SK-N-SH treated with all-trans-retinoic acid at 6 μM for 48 hours (cell line): ENCODE measurements around the gene PRMT7.
A peak's percentile ranks its signal among the peaks of the same experiment; 100 is the strongest.

Source experiments
- ATAC-seq: fragments of 200-7000 bp; cut with Tn5 transposase; 3 replicates; pipeline ENCODE4 v1.9.1; 2020; ENCODE audit warnings: mild to moderate bottlenecking, moderate library complexity
- ARNTL ChIP-seq: fragments of 450-650 bp; formaldehyde crosslinking; IDR thresholded peaks from 2 replicates; pipeline ENCODE4 v1.5.0; 2020; ENCODE audit warnings: low read depth, mild to moderate bottlenecking, moderate library complexity, borderline replicate concordance
- BACH2 ChIP-seq: fragments of 250-450 bp; sonication (Bioruptor Pico); IDR thresholded peaks from 2 replicates; pipeline ENCODE4 v1.9.0; 2021; ENCODE audit warnings: mild to moderate bottlenecking, borderline replicate concordance
- CREB5 ChIP-seq: fragments of 250-450 bp; sonication (Bioruptor Pico); IDR thresholded peaks from 2 replicates; pipeline ENCODE4 v1.5.1; 2020; ENCODE audit warnings: low read depth, mild to moderate bottlenecking, moderate library complexity
- CSDC2 ChIP-seq: fragments of 250-450 bp; sonication (Bioruptor Pico); IDR thresholded peaks from 2 replicates; pipeline ENCODE4 v1.5.0; 2020; ENCODE audit warnings: mild to moderate bottlenecking, moderate library complexity
- CSRNP3 ChIP-seq: fragments of 250-450 bp; sonication (Bioruptor Pico); IDR thresholded peaks from 2 replicates; pipeline ENCODE4 v1.5.1; 2021; ENCODE audit warnings: mild to moderate bottlenecking, moderate library complexity
- ESRRG ChIP-seq: fragments of 250-450 bp; sonication (Bioruptor Pico); IDR thresholded peaks from 2 replicates; pipeline ENCODE4 v1.6.1; 2021; ENCODE audit warnings: mild to moderate bottlenecking
- GLIS3 ChIP-seq: fragments of 250-450 bp; sonication (Bioruptor Pico); IDR thresholded peaks from 2 replicates; pipeline ENCODE4 v1.5.0; 2020; ENCODE audit warnings: mild to moderate bottlenecking, moderate library complexity
- ISL1 ChIP-seq: fragments of 250-450 bp; sonication (Bioruptor Pico); IDR thresholded peaks from 2 replicates; pipeline ENCODE4 v2.1.2; 2022; ENCODE audit warnings: mild to moderate bottlenecking, moderate library complexity
- PATZ1 ChIP-seq: fragments of 250-450 bp; sonication (Bioruptor Pico); IDR thresholded peaks from 2 replicates; pipeline ENCODE4 v1.8.0; 2020; ENCODE audit warnings: mild to moderate bottlenecking, moderate library complexity, borderline replicate concordance
- POU6F1 ChIP-seq: fragments of 250-450 bp; sonication (Bioruptor Pico); IDR thresholded peaks from 2 replicates; pipeline ENCODE4 v1.8.0; 2021; ENCODE audit warnings: low read depth, mild to moderate bottlenecking, moderate library complexity, borderline replicate concordance
- PPARA ChIP-seq: fragments of 250-450 bp; sonication (Bioruptor Pico); IDR thresholded peaks from 2 replicates; pipeline ENCODE4 v1.5.0; 2020; ENCODE audit warnings: mild to moderate bottlenecking, borderline replicate concordance
- SNAI2 ChIP-seq: fragments of 250-450 bp; sonication (Bioruptor Pico); IDR thresholded peaks from 2 replicates; pipeline ENCODE4 v1.5.0; 2020; ENCODE audit warnings: mild to moderate bottlenecking, moderate library complexity
- TCF4 ChIP-seq: fragments of 250-450 bp; sonication (Bioruptor Pico); IDR thresholded peaks from 2 replicates; pipeline ENCODE4 v1.8.0; 2021; ENCODE audit warnings: mild to moderate bottlenecking, moderate library complexity, borderline replicate concordance
- TOX ChIP-seq: fragments of 250-450 bp; sonication (Bioruptor Pico); IDR thresholded peaks from 2 replicates; pipeline ENCODE4 v1.8.0; 2021; ENCODE audit warnings: mild to moderate bottlenecking, moderate library complexity, borderline replicate concordance
- TSHZ2 ChIP-seq: fragments of 250-450 bp; sonication (Bioruptor Pico); IDR thresholded peaks from 2 replicates; pipeline ENCODE4 v1.5.0; 2020; ENCODE audit warnings: mild to moderate bottlenecking, moderate library complexity
- ZC3H10 ChIP-seq: fragments of 250-450 bp; sonication (Bioruptor Pico); IDR thresholded peaks from 2 replicates; pipeline ENCODE4 v1.5.1; 2021; ENCODE audit warnings: mild to moderate bottlenecking, moderate library complexity
- ZFP3 ChIP-seq: fragments of 250-450 bp; sonication (Bioruptor Pico); IDR thresholded peaks from 2 replicates; pipeline ENCODE4 v1.5.0; 2020; ENCODE audit warnings: mild to moderate bottlenecking, moderate library complexity
- ZFP30 ChIP-seq: fragments of 450-650 bp; formaldehyde crosslinking; IDR thresholded peaks from 2 replicates; pipeline ENCODE4 v1.5.0; 2022; ENCODE audit warnings: mild to moderate bottlenecking, moderate library complexity
- ZNF565 ChIP-seq: fragments of 450-650 bp; formaldehyde crosslinking; conservative IDR thresholded peaks from 2 replicates; pipeline ENCODE4 v1.5.0; 2020; ENCODE audit warnings: low read depth, mild to moderate bottlenecking, moderate library complexity
- ZNF70 ChIP-seq: fragments of 450-650 bp; formaldehyde crosslinking; IDR thresholded peaks from 2 replicates; pipeline ENCODE4 v1.5.0; 2020; ENCODE audit warnings: mild to moderate bottlenecking, moderate library complexity

The PRMT7 gene

GRCh38 chr16:68396481-68396880 is 85.7 kb downstream of the PRMT7 start:
- ATAC-seq = peak; percentile 71
- TF ChIP-seq CSDC2 (CRISPR knock-in tag) = no peak
- no peak for TF ChIP-seq SNAI2 (CRISPR knock-in tag)
- no peak for TF ChIP-seq ZNF565
- TF ChIP-seq GLIS3 (CRISPR knock-in tag) = no peak
- no peak for TF ChIP-seq ISL1
- no peak for TF ChIP-seq ZNF70 (CRISPR knock-in tag)
- TF ChIP-seq BACH2 (CRISPR knock-in tag) = no peak
- no peak for TF ChIP-seq ARNTL
- no peak for TF ChIP-seq TCF4
- no peak for TF ChIP-seq ESRRG (CRISPR knock-in tag)
- TF ChIP-seq PPARA (CRISPR knock-in tag) = no peak
- no peak for TF ChIP-seq TOX
- TF ChIP-seq TSHZ2 (CRISPR knock-in tag) = no peak
- no peak for TF ChIP-seq ZC3H10 (CRISPR knock-in tag)
- no peak for TF ChIP-seq ZFP3 (CRISPR knock-in tag)
- no peak for TF ChIP-seq CREB5 (CRISPR knock-in tag)
- no peak for TF ChIP-seq POU6F1 (CRISPR knock-in tag)
- no peak for TF ChIP-seq PATZ1

GRCh38 chr16:68397710-68398201 is 86.9 kb downstream of the PRMT7 start:
- TF ChIP-seq PPARA (CRISPR knock-in tag) (no peak), ZC3H10 (CRISPR knock-in tag) (no peak)
- ATAC-seq = no peak; the same call in 2 of the 3 replicates

- TF ChIP-seq ZFP3 (CRISPR knock-in tag) = no peak
- TF ChIP-seq TSHZ2 (CRISPR knock-in tag) = no peak
- no peak for TF ChIP-seq CREB5 (CRISPR knock-in tag)
- no peak for TF ChIP-seq GLIS3 (CRISPR knock-in tag)
- TF ChIP-seq ZNF70 (CRISPR knock-in tag) = no peak
- no peak for TF ChIP-seq ZFP30 (CRISPR knock-in tag)
- no peak for TF ChIP-seq ESRRG (CRISPR knock-in tag)
- no peak for TF ChIP-seq PPARA (CRISPR knock-in tag)
- no peak for TF ChIP-seq BACH2 (CRISPR knock-in tag)
- TF ChIP-seq CSRNP3 (CRISPR knock-in tag) = no peak
- TF ChIP-seq ZC3H10 (CRISPR knock-in tag) = no peak
- ATAC-seq = no peak
Observed at GRCh38 chr16:68399456-68399855, 88.6 kb downstream of the PRMT7 start.
